K562 (cell line): ENCODE data around the gene CFAP206. TPM values are rescaled to one million over a fixed set of nuclear protein-coding genes. Genes with fewer than 3 reads are reported as not detected.

Experiments
- ATAC-seq: fragments of 200-7000 bp; cut with Tn5 transposase; 3 replicates; pipeline ENCODE4 v1.9.1; 2020; ENCODE audit warnings: moderate library complexity
- BruUV-seq: library from RNA; stranded (reverse); fragments of 400-500 nt; replicated peaks from 2 replicates; lab custom pipeline; 2021; lab: Mats Ljungman, UMichigan
- CTCF ChIA-PET: fragments of 300-600 bp; formaldehyde crosslinking; extraction: SDS; loops from one replicate; lab custom pipeline; 2021; ENCODE audit warnings: low intra/inter-chr PET ratio; lab: Yijun Ruan, JAX
- POLR2A ChIA-PET: fragments of 300-600, 350-650 bp; sonication (Branson Sonifier 250); formaldehyde crosslinking; extraction: SDS; loops from one replicate; lab custom pipeline; 2021; ENCODE audit warnings: antibody characterized with exemption, inconsistent platforms; lab: Yijun Ruan, JAX
- DNase-seq, 4 experiments: peaks; one replicate each; pipeline versions ENCODE4 v3.0.0 to v3.0.0-alpha.2; 2011 to 2018; ENCODE audit warnings: low spot score in 3 of 4, mixed read lengths in 3 of 4; ENCODE audit errors: extremely low read depth in 1 of 4
- FAIRE-seq: peaks from 2 replicates; lab custom pipeline; 2011; peaks lifted over from hg19 to GRCh38; lab: Jason Lieb, UNC
- H2AFZ ChIP-seq: 2 replicates; pipeline ENCODE4 v1.6.0; 2011; ENCODE audit warnings: low read depth, low read length, control low read depth, inconsistent platforms
- H3K27ac ChIP-seq: fragments of 200-600 bp; 3 replicates; pipeline ENCODE4 v1.8.0; 2011; ENCODE audit warnings: low read depth, mild to moderate bottlenecking, control low read depth, inconsistent platforms, low read length, moderate library complexity, mixed read lengths; ENCODE audit errors: extremely low read depth
- H3K27me3 ChIP-seq, 2 experiments: fragments of 300-600 bp in 1 of 2; 2 replicates in 1 of 2; 3 replicates in 1 of 2; pipeline versions ENCODE4 v1.6.0 to v1.8.0; 2011; ENCODE audit warnings: inconsistent platforms in 2 of 2, low read length in 2 of 2, mild to moderate bottlenecking in 1 of 2, mixed read lengths in 1 of 2, moderate library complexity in 1 of 2; ENCODE audit not compliant: control insufficient read depth in 2 of 2, insufficient read depth in 2 of 2
- H3K36me3 ChIP-seq: fragments of 300-600 bp; 3 replicates; pipeline ENCODE4 v1.8.0; 2011; ENCODE audit warnings: mild to moderate bottlenecking, low read length, inconsistent platforms; ENCODE audit not compliant: control insufficient read depth, insufficient read depth
- H3K4me1 ChIP-seq, 2 experiments: fragments of 200-600 bp in 1 of 2; replicated peaks in 1 of 2; 2 replicates in 1 of 2; 3 replicates in 1 of 2; pipeline versions ENCODE4 v1.5.1 to v1.8.0; 2011; ENCODE audit warnings: inconsistent platforms in 2 of 2, low read length in 2 of 2, mild to moderate bottlenecking in 1 of 2, mixed read lengths in 1 of 2, moderate library complexity in 1 of 2; ENCODE audit not compliant: control insufficient read depth in 2 of 2, insufficient read depth in 2 of 2
- H3K4me2 ChIP-seq: 2 replicates; pipeline ENCODE4 v1.6.1; 2011; ENCODE audit warnings: low read length, control low read depth, inconsistent platforms, mixed read lengths; ENCODE audit not compliant: insufficient read depth
- H3K4me3 ChIP-seq: fragments of 200-600 bp; sonication (generic), shearing (Covaris generic); 2 replicates; pipeline ENCODE4 v1.5.1; 2016; ENCODE audit warnings: control low read depth, inconsistent platforms
- H3K79me2 ChIP-seq: fragments of 200-600 bp; 3 replicates; pipeline ENCODE4 v1.8.0; 2011; ENCODE audit warnings: low read length, inconsistent platforms; ENCODE audit not compliant: control insufficient read depth, insufficient read depth
- H3K9ac ChIP-seq, 2 experiments: 2 replicates each; pipeline versions ENCODE4 v1.6.0 to v1.6.1; 2011; ENCODE audit warnings: low read depth in 2 of 2, low read length in 2 of 2, control low read depth in 1 of 2, inconsistent platforms in 1 of 2, mild to moderate bottlenecking in 1 of 2, mixed read lengths in 1 of 2; ENCODE audit not compliant: insufficient read depth in 1 of 2
- H3K9me1 ChIP-seq: one replicate; pipeline ENCODE4 v1.6.0; 2011; ENCODE audit warnings: inconsistent platforms, mild to moderate bottlenecking, low read length, moderate library complexity; ENCODE audit not compliant: control insufficient read depth, insufficient read depth
- H3K9me3 ChIP-seq: replicated peaks from 2 replicates; pipeline ENCODE4 v1.5.1; 2011; ENCODE audit warnings: low read depth, low read length, inconsistent platforms; ENCODE audit not compliant: control insufficient read depth, insufficient read depth
- H4K20me1 ChIP-seq: replicated peaks from 2 replicates; pipeline ENCODE4 v1.6.1; 2011; ENCODE audit warnings: low read length, inconsistent platforms, mixed read lengths; ENCODE audit not compliant: control insufficient read depth, insufficient read depth
- GABPB2 ChIP-seq: fragments of 250-450 bp; sonication (Bioruptor Pico); conservative IDR thresholded peaks from 2 replicates; pipeline ENCODE4 v1.5.1; 2021; ENCODE audit warnings: mild to moderate bottlenecking
- GTF2A2 ChIP-seq: IDR thresholded peaks from 2 replicates; pipeline ENCODE4 v1.6.1; 2016; ENCODE audit warnings: mild to moderate bottlenecking, missing genetic modification characterization, missing compliant biosample characterization
- MLX ChIP-seq, 2 experiments: fragments of 450-650 bp in 1 of 2; sonication (generic) in 1 of 2; formaldehyde crosslinking; conservative IDR thresholded peaks; 2 replicates each; pipeline versions ENCODE4 v1.4.0 to v1.8.1; 2020 to 2022; ENCODE audit warnings: mild to moderate bottlenecking in 1 of 2, missing genetic modification reagents in 1 of 2
- NFE2L1 ChIP-seq: fragments of 450-650 bp; IDR thresholded peaks from 2 replicates; pipeline ENCODE4 v1.6.1; 2016; ENCODE audit warnings: missing genetic modification characterization, low read depth, mild to moderate bottlenecking, missing compliant biosample characterization, moderate library complexity, borderline replicate concordance
- NFIC ChIP-seq: fragments of 450-650 bp; IDR thresholded peaks from 2 replicates; pipeline ENCODE4 v1.6.1; 2017; ENCODE audit warnings: mild to moderate bottlenecking, inconsistent platforms
- NFXL1 ChIP-seq: fragments of 450-650 bp; formaldehyde crosslinking; IDR thresholded peaks from 2 replicates; pipeline ENCODE4 v1.4.0; 2021; ENCODE audit warnings: mild to moderate bottlenecking
- SRSF9 ChIP-seq: fragments of 200-400 bp; formaldehyde crosslinking; IDR thresholded peaks from 2 replicates; pipeline ENCODE4 v1.6.1; 2017; ENCODE audit warnings: low read depth, low read length, borderline replicate concordance
- ZNF165 ChIP-seq: fragments of 250-450 bp; sonication (Bioruptor Pico); IDR thresholded peaks from 2 replicates; pipeline ENCODE4 v1.4.0; 2020; ENCODE audit warnings: borderline replicate concordance
- ZNF384 ChIP-seq: IDR thresholded peaks from 2 replicates; pipeline ENCODE4 v1.6.1; 2012; ENCODE audit warnings: low read depth, low read length, improper control_type of control experiment
- ZNF551 ChIP-seq: fragments of 250-450 bp; sonication (Bioruptor Pico); IDR thresholded peaks from 2 replicates; pipeline ENCODE4 v1.5.0; 2021; ENCODE audit warnings: mild to moderate bottlenecking, moderate library complexity
- ZNF609 ChIP-seq: sonication (generic); formaldehyde crosslinking; IDR thresholded peaks from 2 replicates; pipeline ENCODE4 v1.8.1; 2023; ENCODE audit warnings: missing genetic modification reagents, mild to moderate bottlenecking, borderline replicate concordance
- ZNF830 ChIP-seq: fragments of 250-450 bp; sonication (Bioruptor Pico); IDR thresholded peaks from 2 replicates; pipeline ENCODE4 v1.5.0; 2021; ENCODE audit warnings: mild to moderate bottlenecking
- WGBS: fragments of 100-300 bp; shearing (Covaris generic); methylation state at CpG from one replicate; pipeline ENCODE4 v1.1.6; 2016; ENCODE audit warnings: low coverage, mixed read lengths; ENCODE audit not compliant: insufficient coverage; ENCODE audit errors: missing lambda C conversion rate; 5-methylcytosine and 5-hydroxymethylcytosine counted together
- in situ Hi-C: fragments of 300-500 bp; cut with MboI; formaldehyde crosslinking; loops from 4 replicates; pipeline ENCODE4 v1.15.0; 2018; ENCODE audit warnings: inconsistent platforms, mixed read lengths
- intact Hi-C: fragments of 100-400 bp; cut with micrococcal nuclease; formaldehyde crosslinking; loops from 2 replicates; pipeline ENCODE4 v1.14.2; 2022
- polyA plus RNA-seq, 8 experiments: library from polyadenylated mRNA; depleted of rRNA in 4 of 8; stranded (reverse) in 5 of 8; unstranded in 3 of 8; fragments of >200 nt; fragmentation: Nextera tagmentation in 2 of 8; fragmentation: Illumina TruSeq in 1 of 8; extraction: Ambion mirVana in 2 of 8; extraction: Trizol in 1 of 8; gene quantifications; 2 replicates each; pipeline versions ENCODE4 v1.2.1 to v1.2.3, GENCODE V29; 2011 to 2014; ENCODE audit warnings: inconsistent platforms in 1 of 8, missing spikeins in 1 of 8
- total RNA-seq, 7 experiments: library from RNA; depleted of rRNA in 6 of 7; stranded (reverse); fragments of >200 nt in 6 of 7; fragmentation: Illumina TruSeq in 2 of 7; extraction: Trizol in 2 of 7; gene quantifications; 2 replicates each; pipeline versions ENCODE4 v1.2.1 to v1.2.3, GENCODE V29; 2011 to 2021; ENCODE audit warnings: low replicate concordance in 1 of 7

CFAP206 gene
- total and polyA plus RNA-seq, 9 of the 15 experiments (the other 6 are each of a cell fraction or from before 2014, with no cell fraction given), result 0.06 to 0.33 (median 0.18) TPM; not detected in 2

- in situ Hi-C loops (no loop called here), intact Hi-C loops (no loop called here)
- H3K27me3 ChIP-seq, result no peaks in the 10 kb centered on the region
- no peak for FAIRE-seq
- DNase-seq, result no peak
- BruUV-seq, result no TSS peak
- H3K79me2 ChIP-seq, result no peaks in the 10 kb centered on the region
- no peak overlapping the region for H2AFZ ChIP-seq
- no peak overlapping the region for H3K27ac ChIP-seq
- no peaks in the 10 kb centered on the region for H3K9me1 ChIP-seq
- no peak for ATAC-seq
- WGBS, result 0% methylated on average over 5 of the region's 5 CpGs
- TF ChIP-seq ZNF830 (CRISPR knock-in tag) (no peak), NFIC (no peak), ZNF609 (CRISPR knock-in tag) (no peak), NFXL1 (no peak), NFE2L1 (no peak), ZNF551 (CRISPR knock-in tag) (no peak), GTF2A2 (tag) (no peak), ZNF165 (CRISPR knock-in tag) (no peak), GABPB2 (no peak), MLX (CRISPR knock-in tag; conservative IDR thresholded peaks at IDR 0.05) (no peak), SRSF9 (no peak), ZNF384 (no peak)
- POLR2A ChIA-PET, result interaction anchor here (0.8 to 1.3 kb wide), 2 partner anchors 16 to 34 kb away, joined by 3 read pairs; partner anchors contain the start of gene CFAP206
- H3K4me3 ChIP-seq, result no peak overlapping the region
- no peak overlapping the region for H3K9ac ChIP-seq
- H3K4me2 ChIP-seq, result no peak overlapping the region
- H3K9me3 ChIP-seq, result no peaks in the 10 kb centered on the region
- CTCF ChIA-PET, result interaction anchor here (0.6 kb wide), 1 partner anchor 393 kb away, joined by 3 read pairs; no protein-coding TSS in a partner anchor
- no peaks in the 10 kb centered on the region for H3K36me3 ChIP-seq
- no peaks in the 10 kb centered on the region for H4K20me1 ChIP-seq
- H3K4me1 ChIP-seq, result no peaks in the 10 kb centered on the region
Observed at GRCh38 chr6:87441711-87442110, 33.9 kb downstream of the CFAP206 start.
